Measurements from ENCODE around the gene ZNF43. TPM values are rescaled to one million over a fixed set of nuclear protein-coding genes. Genes with fewer than 3 reads are reported as not detected.
"Not testable (repeated sequence)": the region's sequence is repeated elsewhere in the genome, so short reads cannot be mapped to it uniquely, and the experiment has no call there.

The ZNF43 gene
- total RNA-seq, 2 experiments from 2014 or later = 27.4 to 28.6 TPM

DNA sequence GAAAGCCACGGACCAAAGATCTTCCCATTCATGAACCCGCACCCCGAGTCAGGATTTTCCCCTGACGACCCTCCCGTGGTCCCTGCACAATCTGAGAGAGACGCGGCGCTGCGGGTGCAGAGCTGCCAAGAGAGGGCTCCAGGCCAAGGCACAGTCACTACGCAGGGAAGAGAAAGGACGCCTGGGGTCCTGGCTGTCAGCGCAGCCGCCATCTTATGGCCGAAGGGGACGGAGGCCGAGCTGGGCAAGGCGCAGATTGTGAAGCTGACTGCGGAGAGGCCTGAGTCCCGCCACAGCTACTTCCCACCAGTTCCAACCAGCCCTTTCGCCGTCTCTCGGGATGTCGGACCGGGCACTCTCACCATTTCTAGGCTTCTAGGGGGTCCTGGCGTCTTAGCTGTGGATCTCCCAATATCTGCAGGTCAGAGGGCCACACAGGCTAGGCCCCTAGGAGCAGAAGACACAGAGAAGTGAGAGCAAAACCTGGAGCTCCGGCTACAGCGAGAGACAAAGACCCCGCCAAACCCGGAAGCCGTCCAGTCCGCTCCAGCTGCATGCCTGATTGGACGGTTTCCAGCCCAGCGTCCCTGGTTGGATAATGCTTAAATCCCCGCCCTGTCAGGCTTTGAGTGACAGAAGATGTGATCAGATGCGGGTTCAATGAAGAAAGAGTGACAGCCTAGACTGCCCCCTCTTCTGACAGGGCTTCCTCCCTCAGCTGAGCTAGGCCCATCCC lies 68.7 kb downstream of the ZNF43 start, which contains the start of gene ZNF100:
TSS of gene ZNF100 (minus strand) at position 515 of the 736 bp plus-strand sequence. CDS start at position 365, 150 bp downstream.
- Mint-ChIP-seq H3K9me3 (no peaks in the 10 kb centered on the region), H3K36me3 (ENCODE audit: low read depth) (peaks cover 32% of the 10 kb centered on the region), H3K4me3 (peak within 1 kb of the TSS; percentile 87), H3K4me1 (ENCODE audit: low read depth) (peaks cover 23% of the 10 kb centered on the region), H3K27ac (peak within 1 kb of the TSS; percentile 82), H3K27me3 (no peaks in the 10 kb centered on the region)
- TF ChIP-seq, protein P1, sequence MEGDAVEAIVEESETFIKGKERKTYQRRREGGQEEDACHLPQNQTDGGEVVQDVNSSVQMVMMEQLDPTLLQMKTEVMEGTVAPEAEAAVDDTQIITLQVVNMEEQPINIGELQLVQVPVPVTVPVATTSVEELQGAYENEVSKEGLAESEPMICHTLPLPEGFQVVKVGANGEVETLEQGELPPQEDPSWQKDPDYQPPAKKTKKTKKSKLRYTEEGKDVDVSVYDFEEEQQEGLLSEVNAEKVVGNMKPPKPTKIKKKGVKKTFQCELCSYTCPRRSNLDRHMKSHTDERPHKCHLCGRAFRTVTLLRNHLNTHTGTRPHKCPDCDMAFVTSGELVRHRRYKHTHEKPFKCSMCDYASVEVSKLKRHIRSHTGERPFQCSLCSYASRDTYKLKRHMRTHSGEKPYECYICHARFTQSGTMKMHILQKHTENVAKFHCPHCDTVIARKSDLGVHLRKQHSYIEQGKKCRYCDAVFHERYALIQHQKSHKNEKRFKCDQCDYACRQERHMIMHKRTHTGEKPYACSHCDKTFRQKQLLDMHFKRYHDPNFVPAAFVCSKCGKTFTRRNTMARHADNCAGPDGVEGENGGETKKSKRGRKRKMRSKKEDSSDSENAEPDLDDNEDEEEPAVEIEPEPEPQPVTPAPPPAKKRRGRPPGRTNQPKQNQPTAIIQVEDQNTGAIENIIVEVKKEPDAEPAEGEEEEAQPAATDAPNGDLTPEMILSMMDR (IDR thresholded peaks at IDR 0.05) = no peak
- ATAC-seq (peak; percentile 98), DNase-seq (peak; percentile 96)
- intact Hi-C loops (cut with micrococcal nuclease) = no loop called here
- ChIA-PET CTCF (interaction anchor here (0.9 to 2.2 kb wide), 6 partner anchors 10 to 284 kb away, joined by 3 to 13 read pairs (median 4); partner anchors contain the start of gene ZNF43), POLR2A (interaction anchor here (0.6 to 1.8 kb wide), 11 partner anchors 11 to 739 kb away, joined by 3 to 5 read pairs (median 3); partner anchors contain the start of gene ZNF43)

DNA sequence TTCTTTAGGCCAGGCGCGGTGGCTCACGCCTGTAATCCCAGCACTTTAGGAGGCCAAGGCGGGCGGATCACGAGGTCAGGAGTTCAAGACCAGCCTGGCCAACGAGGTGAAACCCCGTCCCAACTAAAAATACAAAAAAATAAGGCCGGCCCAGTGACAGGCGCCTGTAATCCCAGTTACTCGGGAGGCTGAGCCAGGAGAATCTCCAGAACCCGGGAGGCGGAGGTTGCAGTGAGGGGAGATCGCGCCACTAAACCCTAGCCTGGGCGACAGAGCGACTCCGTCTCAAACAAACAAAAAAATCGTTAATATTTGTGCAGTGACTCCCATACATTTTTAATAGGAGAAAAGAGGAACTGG lies 69.3 kb downstream of the ZNF43 start:
- POLR2A ChIA-PET = interaction anchor here (0.8 to 1.8 kb wide), 7 partner anchors 11 to 85 kb away, joined by 3 to 5 read pairs (median 3); partner anchors contain the start of gene ZNF43
- CTCF ChIA-PET = interaction anchor here (1.3 to 2.2 kb wide), 3 partner anchors 10 to 85 kb away, joined by 4 to 13 read pairs (median 6); partner anchors contain the start of gene ZNF43
- intact Hi-C loops (cut with micrococcal nuclease); ATAC-seq; H3K9me3 Mint-ChIP-seq; H3K27me3 Mint-ChIP-seq: not testable (repeated sequence)
- H3K36me3 Mint-ChIP-seq (ENCODE audit: low read depth) = peaks cover 38% of the 10 kb centered on the region
- peak overlapping the region; percentile 82 for H3K27ac Mint-ChIP-seq
- H3K4me3 Mint-ChIP-seq = peak overlapping the region; percentile 87
- peaks cover 26% of the 10 kb centered on the region for H3K4me1 Mint-ChIP-seq (ENCODE audit: low read depth)
- DNase-seq = peak; percentile 15

DNA sequence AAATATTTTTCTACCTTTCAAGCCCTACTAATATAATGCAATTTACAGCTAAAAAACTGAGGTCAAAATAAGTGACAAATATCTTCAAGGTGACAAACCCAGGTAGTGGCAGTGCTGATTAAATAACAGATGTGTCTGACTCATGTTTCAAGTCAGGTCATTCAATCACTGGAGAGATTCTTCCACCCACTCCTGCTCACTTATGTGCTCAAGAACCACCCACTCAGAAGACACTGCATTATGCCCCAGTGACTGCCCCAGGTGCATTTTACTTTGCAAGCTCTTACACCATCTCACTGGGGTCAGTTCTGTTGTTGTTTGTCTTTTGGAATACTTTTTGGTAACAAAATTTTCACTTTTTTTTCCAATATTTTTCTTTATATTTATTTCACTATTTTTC lies 70.8 kb downstream of the ZNF43 start:
- H3K36me3 Mint-ChIP-seq (ENCODE audit: low read depth) = peaks cover 50% of the 10 kb centered on the region
- intact Hi-C loops (cut with micrococcal nuclease) = no loop called here
- DNase-seq (peak; percentile 44), ATAC-seq (peak; percentile 7)
- H3K27me3 Mint-ChIP-seq = no peaks in the 10 kb centered on the region
- H3K4me1 Mint-ChIP-seq (ENCODE audit: low read depth) = peaks cover 28% of the 10 kb centered on the region
- no peaks in the 10 kb centered on the region for H3K9me3 Mint-ChIP-seq
- POLR2A ChIA-PET = interaction anchor here (1.0 kb wide), 1 partner anchor 71 kb away, joined by 4 read pairs; the partner anchor contains the start of gene ZNF43
- no peak overlapping the region for H3K27ac Mint-ChIP-seq
- CTCF ChIA-PET = no interaction called here
- TF ChIP-seq, protein P1 (IDR thresholded peaks at IDR 0.05) = no peak
- peak overlapping the region; percentile 19 for H3K4me3 Mint-ChIP-seq

DNA sequence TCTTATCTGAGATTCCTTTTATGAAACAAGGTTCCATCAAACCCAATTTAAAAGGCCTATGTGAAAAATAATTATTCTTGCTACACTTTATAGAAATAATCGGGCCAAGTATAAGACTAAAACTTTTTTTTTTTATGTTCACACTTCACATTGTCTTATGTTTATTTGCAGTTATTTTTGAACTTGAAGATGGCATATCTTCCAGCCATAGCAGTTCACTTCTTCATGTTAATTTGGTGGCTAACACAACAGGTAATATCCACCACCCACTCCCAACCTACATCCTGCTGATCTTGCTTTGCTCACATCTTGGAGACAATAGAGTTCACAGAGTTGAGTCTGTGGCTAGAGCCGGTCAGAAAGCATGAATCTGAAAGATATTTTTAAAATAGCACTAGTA lies 74.4 kb downstream of the ZNF43 start:
- H3K4me3 Mint-ChIP-seq; ATAC-seq; H3K27me3 Mint-ChIP-seq; H3K9me3 Mint-ChIP-seq; POLR2A ChIA-PET; DNase-seq; intact Hi-C loops (cut with micrococcal nuclease); CTCF ChIA-PET; H3K27ac Mint-ChIP-seq: not testable (repeated sequence)
- H3K4me1 Mint-ChIP-seq (ENCODE audit: low read depth) = peaks cover 28% of the 10 kb centered on the region
- peaks cover 80% of the 10 kb centered on the region for H3K36me3 Mint-ChIP-seq (ENCODE audit: low read depth)

DNA sequence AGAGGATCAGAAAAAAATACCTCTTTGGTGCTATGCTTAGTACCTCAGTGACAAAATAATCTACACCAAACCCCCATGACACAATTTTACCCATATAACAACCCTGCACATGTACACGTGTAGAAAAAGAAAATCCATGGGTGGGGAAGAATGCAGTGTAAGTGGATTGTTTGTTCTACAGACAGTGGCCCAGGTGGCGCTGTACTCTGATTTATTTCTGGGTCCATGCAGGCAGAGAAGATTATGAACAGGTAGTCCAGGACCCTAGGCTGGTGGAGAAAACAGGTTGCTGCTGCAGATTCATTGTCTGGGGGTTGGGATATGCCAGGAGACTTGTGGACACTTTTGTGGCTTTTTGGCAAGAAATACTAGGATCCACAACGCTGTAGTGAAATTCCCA lies 77.7 kb downstream of the ZNF43 start:
- peaks cover 16% of the 10 kb centered on the region for H3K4me1 Mint-ChIP-seq (ENCODE audit: low read depth)
- TF ChIP-seq, protein P1 (IDR thresholded peaks at IDR 0.05) = no peak
- H3K4me3 Mint-ChIP-seq = no peak overlapping the region
- H3K36me3 Mint-ChIP-seq (ENCODE audit: low read depth) = peaks cover 86% of the 10 kb centered on the region
- no peaks in the 10 kb centered on the region for H3K27me3 Mint-ChIP-seq
- H3K27ac Mint-ChIP-seq = no peak overlapping the region
- ChIA-PET CTCF (no interaction called here), POLR2A (no interaction called here)
- intact Hi-C loops (cut with micrococcal nuclease) = no loop called here
- DNase-seq (no peak), ATAC-seq (no peak)
- H3K9me3 Mint-ChIP-seq = peaks cover 2% of the 10 kb centered on the region

DNA sequence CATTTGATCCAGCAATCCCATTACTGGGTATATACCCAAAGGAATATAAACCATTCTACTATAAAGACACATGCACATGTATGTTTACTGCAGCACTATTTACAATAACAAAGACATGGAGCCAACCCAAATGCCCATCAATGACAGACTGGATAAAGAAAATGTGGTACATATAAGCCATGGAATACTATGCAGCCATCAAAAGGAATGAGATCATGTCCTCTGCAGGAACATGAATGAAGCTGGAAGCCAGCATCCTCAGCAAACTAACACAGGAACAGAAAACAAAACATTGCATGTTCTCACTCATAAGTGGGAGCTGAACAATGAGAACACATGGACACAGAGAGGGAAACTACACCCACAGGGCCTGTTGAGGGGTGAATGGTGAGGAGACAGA lies 80.4 kb downstream of the ZNF43 start:
- intact Hi-C loops (cut with micrococcal nuclease); ATAC-seq; CTCF ChIA-PET; H3K4me3 Mint-ChIP-seq; H3K27ac Mint-ChIP-seq; H3K27me3 Mint-ChIP-seq; DNase-seq; H3K9me3 Mint-ChIP-seq: not testable (repeated sequence)
- Mint-ChIP-seq H3K4me1 (ENCODE audit: low read depth) (peaks cover 10% of the 10 kb centered on the region), H3K36me3 (ENCODE audit: low read depth) (peaks cover 88% of the 10 kb centered on the region)
- POLR2A ChIA-PET = interaction anchor here (0.5 kb wide), 1 partner anchor 191 kb away, joined by 3 read pairs; no protein-coding TSS in a partner anchor

Other genes starting within 250 kb of the ZNF43 start
- 10 to 100 TPM; 18.9 to 23.8 TPM for gene ZNF100, start 68.6 kb downstream of the ZNF43 start, total RNA-seq
- gene ZNF208, start 174.8 kb upstream of the ZNF43 start, total RNA-seq = 1 to 10 TPM; 1.2 to 1.6 TPM
- gene ZNF257, start 216.3 kb upstream of the ZNF43 start, total RNA-seq = 1 to 10 TPM; 6.6 to 7.3 TPM

All from activated CD8-positive, alpha-beta T cell treated with anti-CD3 and anti-CD28 coated beads for 36 hours (primary cell).